Karpas-422 (cell line): ENCODE results near the gene NEURL3. TPM values are rescaled to one million over a fixed set of nuclear protein-coding genes. Genes with fewer than 3 reads are reported as not detected.

ENCODE experiments used
- DNase-seq: peaks from one replicate; pipeline ENCODE4 v3.0.0-alpha.2; 2015
- H2AFZ ChIP-seq: fragments of 200-600 bp; sonication (generic); 2 replicates; pipeline ENCODE4 v1.6.1; 2014; ENCODE audit warnings: antibody characterized with exemption, low read length, mixed read lengths
- H3K27ac ChIP-seq: fragments of 200-600 bp; sonication (generic); 2 replicates; pipeline ENCODE4 v1.5.1; 2014; ENCODE audit warnings: mild to moderate bottlenecking, low read length, moderate library complexity
- H3K27me3 ChIP-seq: fragments of 200-600 bp; sonication (generic); 2 replicates; pipeline ENCODE4 v1.6.1; 2014; ENCODE audit warnings: low read length, mixed read lengths
- H3K36me3 ChIP-seq: fragments of 200-600 bp; sonication (generic); 2 replicates; pipeline ENCODE4 v1.6.1; 2014; ENCODE audit warnings: low read length, mixed read lengths; ENCODE audit not compliant: insufficient read depth
- H3K4me1 ChIP-seq: fragments of 200-600 bp; sonication (generic); 2 replicates; pipeline ENCODE4 v1.6.1; 2014; ENCODE audit warnings: mild to moderate bottlenecking, low read length, mixed read lengths
- H3K4me2 ChIP-seq: fragments of 200-600 bp; sonication (generic); 2 replicates; pipeline ENCODE4 v1.6.1; 2014; ENCODE audit warnings: low read length, low read depth, mild to moderate bottlenecking; ENCODE audit not compliant: poor library complexity, severe bottlenecking
- H3K4me3 ChIP-seq: fragments of 200-600 bp; sonication (generic); 2 replicates; pipeline ENCODE4 v1.5.1; 2014; ENCODE audit warnings: mild to moderate bottlenecking, antibody characterized with exemption, low read length, mixed read lengths
- H3K79me2 ChIP-seq: fragments of 200-600 bp; sonication (generic); 2 replicates; pipeline ENCODE4 v1.6.1; 2014; ENCODE audit warnings: mild to moderate bottlenecking, low read length, mixed read lengths
- H3K9ac ChIP-seq: fragments of 200-600 bp; sonication (generic); 2 replicates; pipeline ENCODE4 v1.6.0; 2014; ENCODE audit warnings: low read length
- H3K9me2 ChIP-seq: fragments of 200-600 bp; sonication (generic), shearing (Covaris generic); replicated peaks from 2 replicates; pipeline ENCODE4 v1.6.0; 2014; ENCODE audit warnings: mild to moderate bottlenecking, low read length, moderate library complexity; ENCODE audit not compliant: insufficient read depth
- H3K9me3 ChIP-seq: fragments of 300-700, 200-600 bp; sonication (generic); 2 replicates; pipeline ENCODE4 v1.6.1; 2014; ENCODE audit warnings: low read length, mixed read lengths
- H4K20me1 ChIP-seq: fragments of 200-600 bp; sonication (generic); 2 replicates; pipeline ENCODE4 v1.6.1; 2014; ENCODE audit warnings: mild to moderate bottlenecking, antibody characterized with exemption, low read length, low read depth; ENCODE audit not compliant: insufficient read depth
- total RNA-seq: library from RNA; depleted of rRNA; stranded (reverse); fragments of >200 nt; shearing (Covaris generic); gene quantifications from 2 replicates; pipeline ENCODE4 v1.2.3, GENCODE V29; 2014; ENCODE audit warnings: low replicate concordance

Gene NEURL3
- total RNA-seq, 1 experiment from 2014 or later = not detected

- Histone ChIP-seq H2AFZ (no peak overlapping the region), H3K4me2 (no peak overlapping the region), H3K27me3 (no peaks in the 10 kb centered on the region), H3K4me1 (peaks cover 21% of the 10 kb centered on the region), H3K79me2 (no peaks in the 10 kb centered on the region), H3K4me3 (no peak overlapping the region), H3K27ac (no peak overlapping the region), H3K9me2 (no peaks in the 10 kb centered on the region), H3K9ac (no peak overlapping the region), H4K20me1 (peaks cover 26% of the 10 kb centered on the region; the same call in 1 of the 2 replicates), H3K9me3 (no peaks in the 10 kb centered on the region), H3K36me3 (no peaks in the 10 kb centered on the region)
- DNase-seq = no peak
Measured at GRCh38 chr2:96541398-96542152, 36.4 kb upstream of the NEURL3 start.

DNA sequence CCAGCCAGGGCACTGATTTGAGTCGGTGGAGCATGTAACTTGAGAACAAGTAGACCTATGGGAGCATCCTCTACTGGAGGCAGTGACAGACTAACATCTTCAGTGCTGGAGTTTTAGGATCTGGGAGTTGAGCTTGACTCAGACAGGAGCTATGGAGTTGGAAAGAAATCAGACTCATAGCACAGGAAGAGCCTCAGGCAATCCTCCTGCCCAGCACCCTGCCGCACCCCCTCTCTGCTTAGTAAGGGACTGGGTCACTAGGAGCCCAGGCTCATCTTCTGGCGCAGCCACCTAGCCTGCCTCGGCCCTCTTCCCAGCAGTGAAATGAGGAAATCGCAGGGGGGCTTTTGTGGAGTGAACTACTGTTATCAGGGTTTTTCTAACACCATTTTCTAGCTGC lies 35.0 kb upstream of the NEURL3 start:
- H3K9me2 ChIP-seq = no peaks in the 10 kb centered on the region
- H3K36me3 ChIP-seq = no peaks in the 10 kb centered on the region
- peaks cover 26% of the 10 kb centered on the region; the same call in 1 of the 2 replicates for H4K20me1 ChIP-seq
- H3K79me2 ChIP-seq = no peaks in the 10 kb centered on the region
- DNase-seq = no peak
- H3K27me3 ChIP-seq = no peaks in the 10 kb centered on the region
- H3K27ac ChIP-seq = no peak overlapping the region
- H3K9me3 ChIP-seq = no peaks in the 10 kb centered on the region
- no peak overlapping the region for H3K9ac ChIP-seq
- no peak overlapping the region for H2AFZ ChIP-seq
- H3K4me1 ChIP-seq = peaks cover 23% of the 10 kb centered on the region
- no peak overlapping the region for H3K4me3 ChIP-seq
- H3K4me2 ChIP-seq = no peak overlapping the region

DNA sequence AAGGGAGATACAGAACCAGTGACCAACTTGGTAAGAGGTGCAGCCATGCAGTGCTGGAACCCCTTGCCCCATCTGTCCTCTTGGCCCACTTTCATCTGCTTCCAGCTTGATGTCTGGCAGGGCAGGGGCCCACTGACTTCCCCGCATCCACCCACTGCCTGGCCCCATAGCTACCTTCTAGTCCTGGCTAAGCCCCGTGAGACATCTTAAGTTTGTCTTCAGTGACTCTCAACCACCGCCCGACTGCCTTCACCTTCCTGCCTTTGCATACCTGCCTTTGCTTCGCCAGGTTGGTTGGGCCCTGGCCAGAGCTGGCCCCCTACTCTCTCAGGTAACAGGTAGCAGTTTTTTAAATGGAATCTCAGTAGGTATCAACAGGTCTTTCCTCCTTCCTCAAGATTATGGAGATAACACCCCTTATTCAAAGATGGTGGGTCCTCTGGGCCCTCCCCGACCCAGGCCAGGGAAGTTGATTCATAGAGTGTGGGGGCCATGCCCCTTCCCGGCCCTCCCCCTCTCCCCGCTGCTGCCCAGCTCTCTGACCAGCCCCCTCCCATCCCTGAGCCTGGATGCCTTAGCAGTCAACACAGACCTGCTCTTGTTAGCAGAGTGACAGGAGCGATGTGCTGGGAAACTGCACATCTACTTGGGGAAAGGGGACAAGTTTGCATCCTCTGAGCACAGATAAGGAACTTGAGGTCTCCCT lies 34.2 kb upstream of the NEURL3 start:
- H3K4me1 ChIP-seq = peaks cover 23% of the 10 kb centered on the region
- H3K9me2 ChIP-seq = no peaks in the 10 kb centered on the region
- no peaks in the 10 kb centered on the region for H3K36me3 ChIP-seq
- no peak overlapping the region for H3K4me3 ChIP-seq
- H2AFZ ChIP-seq = no peak overlapping the region
- no peak overlapping the region for H3K27ac ChIP-seq
- no peak overlapping the region for H3K9ac ChIP-seq
- no peak overlapping the region for H3K4me2 ChIP-seq
- H4K20me1 ChIP-seq = peaks cover 26% of the 10 kb centered on the region; the same call in 1 of the 2 replicates
- no peak for DNase-seq
- no peaks in the 10 kb centered on the region for H3K9me3 ChIP-seq
- no peaks in the 10 kb centered on the region for H3K27me3 ChIP-seq
- H3K79me2 ChIP-seq = no peaks in the 10 kb centered on the region

- no peaks in the 10 kb centered on the region for H3K36me3 ChIP-seq
- no peaks in the 10 kb centered on the region for H3K27me3 ChIP-seq
- H3K9me3 ChIP-seq = no peaks in the 10 kb centered on the region
- no peak overlapping the region for H3K27ac ChIP-seq
- H3K4me2 ChIP-seq = peak overlapping the region; percentile 92
- H3K9ac ChIP-seq = no peak overlapping the region
- H2AFZ ChIP-seq = no peak overlapping the region
- DNase-seq = no peak
- H3K9me2 ChIP-seq = no peaks in the 10 kb centered on the region
- H3K4me3 ChIP-seq = no peak overlapping the region
- H3K4me1 ChIP-seq = peaks cover 23% of the 10 kb centered on the region
- peaks cover 29% of the 10 kb centered on the region; the same call in 1 of the 2 replicates for H4K20me1 ChIP-seq
- H3K79me2 ChIP-seq = no peaks in the 10 kb centered on the region
Measured at GRCh38 chr2:96538487-96539214, 33.5 kb upstream of the NEURL3 start.

GRCh38 chr2:96537734-96538486 lies 32.8 kb upstream of the NEURL3 start:
- Histone ChIP-seq H3K79me2 (no peaks in the 10 kb centered on the region), H3K27me3 (no peaks in the 10 kb centered on the region), H3K4me3 (peak overlapping the region; percentile 68), H3K4me1 (peaks cover 23% of the 10 kb centered on the region), H3K4me2 (peak overlapping the region; percentile 92), H3K27ac (no peak overlapping the region), H4K20me1 (peaks cover 30% of the 10 kb centered on the region; the same call in 1 of the 2 replicates), H3K36me3 (no peaks in the 10 kb centered on the region), H2AFZ (no peak overlapping the region), H3K9me3 (no peaks in the 10 kb centered on the region), H3K9me2 (no peaks in the 10 kb centered on the region), H3K9ac (peak overlapping the region; percentile 71; the same call in 1 of the 2 replicates)
- no peak for DNase-seq

- H3K4me2 ChIP-seq = peak overlapping the region; percentile 92
- H3K9me2 ChIP-seq = no peaks in the 10 kb centered on the region
- peaks cover 30% of the 10 kb centered on the region; the same call in 1 of the 2 replicates for H4K20me1 ChIP-seq
- no peaks in the 10 kb centered on the region for H3K36me3 ChIP-seq
- H3K9ac ChIP-seq = peak overlapping the region; percentile 71
- H3K27ac ChIP-seq = no peak overlapping the region
- peak overlapping the region; percentile 68 for H3K4me3 ChIP-seq
- H2AFZ ChIP-seq = peak overlapping the region; percentile 89
- DNase-seq = peak; percentile 79
- peaks cover 23% of the 10 kb centered on the region for H3K4me1 ChIP-seq
- H3K27me3 ChIP-seq = no peaks in the 10 kb centered on the region
- H3K79me2 ChIP-seq = no peaks in the 10 kb centered on the region
- no peaks in the 10 kb centered on the region for H3K9me3 ChIP-seq
Measured at GRCh38 chr2:96537066-96537733, 32.0 kb upstream of the NEURL3 start.

DNA sequence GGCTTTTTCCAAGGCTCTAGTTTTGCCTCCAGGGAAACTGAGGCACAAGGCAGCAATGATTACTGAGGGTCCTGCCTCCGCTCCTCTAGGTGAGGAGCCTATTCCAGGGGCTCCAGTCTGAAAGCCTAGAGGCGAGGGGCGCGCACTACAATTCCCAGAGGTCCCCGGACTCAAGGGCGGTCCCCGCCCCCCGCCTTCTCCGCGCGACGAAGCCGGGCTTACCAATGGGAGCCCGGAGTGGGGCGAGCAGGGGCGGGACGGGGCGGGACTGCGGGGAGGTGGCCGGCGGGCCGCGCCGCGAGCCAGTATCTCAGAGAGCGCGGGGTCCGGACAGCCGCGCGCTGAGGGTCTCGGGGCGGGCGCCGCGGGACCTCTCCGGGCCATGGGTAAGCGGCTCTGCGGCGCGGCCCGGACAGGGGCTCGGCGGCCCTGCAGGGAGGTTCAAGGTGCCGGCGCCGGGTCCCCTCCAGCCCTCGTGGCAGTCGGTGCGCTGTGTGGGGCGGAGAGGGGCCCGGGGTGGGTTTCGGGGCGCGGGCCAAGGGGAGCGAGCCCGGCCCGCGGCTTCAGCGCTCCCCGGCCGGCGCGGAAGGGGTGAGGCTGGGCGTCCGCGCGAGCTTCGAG lies 31.4 kb upstream of the NEURL3 start, which contains the start of gene ARID5A:
ARID5A (plus strand) TSS at position 308 of the 621 bp plus-strand sequence; CDS start at position 383, 75 bp downstream.
- Histone ChIP-seq H3K36me3 (no peaks in the 10 kb centered on the region), H3K4me1 (peaks cover 28% of the 10 kb centered on the region), H2AFZ (peak within 1 kb of the TSS; percentile 89), H3K4me2 (peak within 1 kb of the TSS; percentile 92), H3K9me3 (no peaks in the 10 kb centered on the region), H3K4me3 (peak within 1 kb of the TSS; percentile 68), H3K9ac (peak within 1 kb of the TSS; percentile 71), H3K9me2 (no peaks in the 10 kb centered on the region), H3K27me3 (no peaks in the 10 kb centered on the region), H3K27ac (no peak within 1 kb of the TSS), H3K79me2 (no peaks in the 10 kb centered on the region), H4K20me1 (peaks cover 30% of the 10 kb centered on the region; the same call in 1 of the 2 replicates)
- peak; percentile 94 for DNase-seq
